G401.6 (cell line): ENCODE results near the gene SIRT5.

Source experiments
- FAIRE-seq: peaks from 2 replicates; lab custom pipeline; 2012; peaks lifted over from hg19 to GRCh38; lab: Jason Lieb, UNC

Gene SIRT5

DNA sequence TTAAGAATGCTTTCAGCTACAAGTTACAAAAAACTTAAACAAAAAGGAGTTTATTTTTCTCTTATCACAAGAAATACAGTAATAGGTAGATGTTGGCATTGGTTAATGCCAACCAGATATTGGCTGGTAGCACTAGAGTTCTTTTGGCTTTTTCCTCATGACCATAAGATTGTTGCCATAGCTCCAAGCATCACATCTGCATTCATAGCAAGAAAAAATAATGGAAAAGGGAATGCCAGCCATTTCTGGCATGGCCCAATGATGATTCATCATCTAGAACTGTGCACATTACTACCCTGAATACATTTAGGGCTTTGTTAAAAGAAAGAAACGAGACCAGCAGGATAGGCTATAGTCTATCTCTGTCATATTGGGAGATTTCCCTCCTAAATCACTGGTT, 20.8 kb upstream of the SIRT5 start:
- no peak for FAIRE-seq

DNA sequence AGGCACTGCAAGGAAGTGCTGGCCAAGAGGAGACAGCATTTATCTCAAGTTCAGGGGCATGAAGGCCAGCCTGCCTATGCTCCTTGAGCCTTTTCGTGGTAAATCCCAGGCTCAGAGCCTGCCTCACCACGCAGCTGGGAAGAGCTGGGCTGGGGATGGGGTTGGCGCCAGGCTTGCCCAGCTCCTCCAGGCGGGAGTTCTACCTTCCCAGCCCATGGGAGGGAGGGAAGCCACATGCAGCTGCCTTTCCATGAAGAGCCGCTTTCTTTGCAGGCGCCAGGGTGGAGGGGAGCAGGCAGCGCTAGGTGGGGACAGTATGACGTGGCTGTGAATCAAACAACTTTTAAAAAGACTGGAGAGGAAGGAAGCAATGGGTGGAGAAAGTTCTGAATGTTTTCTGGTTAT, 19.5 kb upstream of the SIRT5 start:
- FAIRE-seq, result no peak

DNA sequence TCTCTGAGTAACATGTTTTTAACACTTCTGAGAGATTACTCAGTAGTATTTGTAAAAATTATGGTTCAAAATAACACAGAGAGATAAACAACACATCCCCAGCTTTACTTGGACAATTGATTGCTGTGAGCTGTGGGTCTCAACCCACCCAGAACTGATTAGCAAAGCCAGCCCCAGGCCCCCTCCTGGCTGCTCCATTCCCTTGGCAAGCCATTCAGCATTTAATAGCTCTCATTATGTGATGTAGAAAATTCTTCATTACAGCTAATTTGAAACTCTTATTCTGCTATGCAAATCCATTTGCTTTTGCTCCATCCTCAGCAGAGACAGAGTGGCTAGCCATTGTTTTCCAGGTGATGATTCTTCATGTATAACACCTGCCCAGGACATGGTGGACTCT, 16.6 kb upstream of the SIRT5 start:
- no peak for FAIRE-seq

DNA sequence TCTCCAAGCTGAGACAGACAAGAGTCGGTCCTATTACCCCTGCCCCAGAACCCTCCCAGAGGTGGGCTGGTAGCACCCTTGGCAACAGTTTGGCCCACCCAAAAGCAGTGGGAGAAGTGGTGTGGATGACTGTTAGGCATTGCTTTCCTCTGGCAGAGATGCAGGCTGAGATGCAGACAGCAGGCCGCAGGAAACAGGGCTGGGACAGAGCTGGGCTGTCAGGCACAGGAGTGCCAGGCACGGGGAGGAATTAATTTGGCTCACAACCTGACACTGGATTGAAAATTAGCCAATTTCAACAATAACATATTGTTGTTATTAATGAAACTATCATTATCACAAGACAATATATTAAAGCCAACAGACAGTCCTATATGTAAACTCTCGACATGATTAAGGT, 15.7 kb upstream of the SIRT5 start:
- FAIRE-seq, result no peak

DNA sequence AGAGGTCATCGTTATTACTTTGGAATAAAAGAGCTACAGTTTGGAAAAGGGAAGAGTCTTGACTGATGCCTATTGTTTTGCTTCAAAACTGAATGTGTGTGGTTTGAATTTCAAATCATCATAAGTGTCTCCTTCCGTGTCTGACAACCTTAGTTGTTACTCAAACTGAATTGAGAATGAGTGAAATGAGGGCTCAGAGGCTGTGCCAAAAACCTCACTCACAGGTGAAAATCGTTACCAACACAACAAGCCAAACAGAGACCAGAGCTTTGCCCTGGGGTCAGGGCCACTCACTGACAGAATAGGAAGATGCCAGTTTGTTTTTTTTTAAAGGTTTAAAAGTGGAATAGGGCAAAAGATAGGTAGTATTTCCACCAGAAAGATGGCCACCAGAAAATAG, 15.2 kb upstream of the SIRT5 start:
- no peak for FAIRE-seq

DNA sequence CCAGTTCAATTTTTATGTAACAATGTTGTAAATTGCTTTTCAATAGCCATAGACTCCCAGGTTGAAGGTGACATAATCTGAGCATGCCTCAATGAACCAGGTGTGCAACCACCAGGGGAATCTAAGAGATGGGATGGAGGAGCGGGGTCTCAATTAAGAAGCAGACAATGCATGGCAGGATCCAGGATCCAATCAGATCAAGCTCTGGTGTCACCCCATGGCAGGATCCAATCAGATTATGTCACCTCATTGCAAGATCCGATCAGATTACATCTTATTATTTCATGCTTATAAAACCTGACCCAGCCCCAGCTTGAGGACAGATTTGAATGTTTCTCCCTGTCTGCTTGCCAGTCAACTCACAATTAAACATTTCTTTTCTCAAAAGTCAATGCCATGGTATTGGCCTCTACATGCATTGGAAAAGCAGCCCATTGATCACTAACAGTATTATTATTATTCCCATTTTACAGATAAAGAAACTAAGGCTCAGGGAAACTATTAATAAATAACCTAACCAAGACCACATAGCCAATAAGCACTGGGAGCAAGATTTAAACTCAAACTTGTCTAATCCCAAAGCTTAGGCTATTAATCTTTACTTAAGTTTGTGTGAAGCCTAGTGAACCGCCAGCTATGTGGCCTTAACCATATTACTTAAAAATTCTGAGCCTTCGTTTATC, 14.3 kb upstream of the SIRT5 start:
- FAIRE-seq, result no peak

DNA sequence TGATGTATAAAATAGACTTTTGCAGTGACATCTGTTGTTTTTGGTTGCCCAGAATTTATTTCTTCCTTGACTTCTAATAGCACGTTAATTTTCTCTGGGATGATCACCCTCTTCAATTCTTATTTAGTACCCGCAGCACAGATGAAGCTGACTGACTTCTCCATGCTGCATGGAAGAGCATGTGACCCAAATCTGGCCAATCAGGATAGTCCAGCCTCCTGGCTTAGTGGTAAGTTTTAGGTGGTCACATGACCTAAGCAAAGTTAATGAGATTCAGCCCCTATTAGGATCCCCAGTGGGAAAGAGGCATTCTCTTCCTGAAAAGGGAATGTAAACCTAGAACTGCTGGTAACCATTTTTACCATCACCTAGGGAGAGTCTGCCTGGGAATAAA, 13.8 kb upstream of the SIRT5 start:
- no peak for FAIRE-seq

DNA sequence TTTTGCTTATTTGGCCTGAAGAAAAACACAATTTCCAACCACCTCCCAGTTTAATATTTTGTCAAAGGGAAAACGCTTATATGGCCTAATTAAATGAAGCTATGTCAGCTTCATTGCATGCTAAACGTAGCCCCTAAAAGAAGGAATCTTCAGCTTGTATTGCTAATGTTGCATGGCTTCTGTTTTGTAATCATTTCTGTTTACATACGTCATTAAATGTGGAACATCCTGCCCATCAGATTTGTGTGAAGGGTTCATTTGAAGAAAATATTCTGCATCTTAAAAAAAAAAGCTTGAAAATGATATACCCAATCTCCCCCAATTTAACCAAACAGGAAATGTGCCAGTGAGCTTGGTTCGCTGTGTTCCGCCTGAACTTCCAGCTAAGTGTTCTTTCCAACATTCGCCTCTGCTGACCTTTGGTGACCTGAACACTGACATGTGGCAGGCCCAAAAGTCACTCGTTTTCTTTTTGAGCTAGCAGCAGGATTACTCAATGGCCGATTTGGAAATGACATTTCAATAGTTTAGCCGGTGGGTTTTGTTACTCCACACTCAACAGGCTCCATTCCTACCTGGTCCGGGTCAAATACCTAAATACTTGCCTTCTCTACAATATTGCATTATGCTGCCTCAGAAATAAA, 12.7 kb upstream of the SIRT5 start:
- no peak for FAIRE-seq

DNA sequence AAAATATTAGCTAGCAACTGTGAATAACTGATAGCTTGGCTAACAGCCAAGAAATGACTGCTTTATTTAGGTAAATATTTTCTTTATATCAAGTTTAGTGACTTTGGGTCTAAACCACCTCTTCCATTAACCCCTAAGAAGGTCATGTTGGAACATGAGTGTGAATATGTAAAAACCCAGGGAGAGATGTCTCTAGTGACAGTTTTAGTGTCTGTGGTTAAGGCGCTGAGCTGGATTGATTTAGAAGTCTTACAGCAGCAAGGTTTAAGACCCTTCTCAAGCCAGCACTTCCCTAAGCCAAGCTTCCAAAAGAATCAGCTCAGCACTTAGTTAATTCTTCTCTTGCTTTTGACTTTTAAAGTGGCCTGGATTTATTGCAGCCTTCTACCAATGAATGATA, 11.4 kb upstream of the SIRT5 start:
- FAIRE-seq, result no peak

DNA sequence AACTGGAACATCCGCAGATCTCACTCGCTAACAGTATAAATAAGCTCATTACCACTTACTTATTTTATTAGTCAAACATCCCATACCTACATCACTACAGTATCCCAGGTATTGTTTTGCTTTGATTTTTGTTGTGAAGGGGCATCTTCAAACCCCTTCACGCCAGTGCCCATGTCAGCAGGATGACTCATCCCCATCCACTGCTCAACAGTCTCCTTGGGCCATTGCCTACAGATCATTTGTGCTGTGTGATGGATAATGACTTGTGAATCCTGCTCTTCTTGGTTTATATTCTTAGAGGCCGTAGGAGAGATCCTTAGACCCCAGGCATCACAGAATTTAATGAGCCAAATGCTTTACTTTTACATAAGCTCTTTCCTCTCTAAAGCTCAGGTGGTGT, 8.5 kb upstream of the SIRT5 start:
- FAIRE-seq, result no peak

DNA sequence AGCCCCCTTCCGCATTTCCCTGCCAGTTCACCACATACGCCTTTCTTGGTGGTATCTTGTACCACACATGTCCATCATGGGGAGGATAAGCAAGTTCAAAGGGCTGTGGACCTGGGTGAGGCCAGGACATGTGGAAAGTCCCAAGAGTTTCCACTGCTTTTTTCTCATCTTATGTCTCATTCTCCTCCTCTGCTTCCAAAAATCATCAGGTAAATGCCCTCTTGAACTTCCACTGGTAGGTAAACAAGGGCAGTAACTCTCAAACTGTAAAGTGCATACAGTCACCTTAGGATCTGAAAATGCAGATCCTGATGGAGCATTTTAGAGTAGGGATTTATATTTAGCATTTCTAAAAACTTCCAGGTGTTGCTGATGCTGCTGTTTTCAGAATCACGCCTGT, 7.9 kb upstream of the SIRT5 start:
- no peak for FAIRE-seq

DNA sequence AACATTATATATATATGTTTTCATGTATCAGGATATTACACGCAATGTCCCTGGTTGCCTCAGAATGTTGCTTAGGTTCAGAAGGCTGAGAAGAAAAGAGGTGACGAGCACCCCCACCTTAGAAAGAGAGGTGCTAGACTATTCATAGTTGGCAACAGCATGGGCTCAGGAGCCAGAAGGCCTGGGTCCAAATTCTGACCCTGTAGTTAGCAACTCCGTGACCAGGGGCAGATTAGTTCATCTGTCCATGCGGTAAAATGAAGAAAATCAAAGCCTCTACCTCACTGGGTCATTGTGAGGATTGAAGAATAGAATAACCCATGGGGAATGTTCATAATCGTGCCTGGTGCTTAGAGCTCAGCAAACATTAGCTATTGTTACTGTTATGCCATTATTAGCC, 5.4 kb upstream of the SIRT5 start:
- FAIRE-seq, result no peak

DNA sequence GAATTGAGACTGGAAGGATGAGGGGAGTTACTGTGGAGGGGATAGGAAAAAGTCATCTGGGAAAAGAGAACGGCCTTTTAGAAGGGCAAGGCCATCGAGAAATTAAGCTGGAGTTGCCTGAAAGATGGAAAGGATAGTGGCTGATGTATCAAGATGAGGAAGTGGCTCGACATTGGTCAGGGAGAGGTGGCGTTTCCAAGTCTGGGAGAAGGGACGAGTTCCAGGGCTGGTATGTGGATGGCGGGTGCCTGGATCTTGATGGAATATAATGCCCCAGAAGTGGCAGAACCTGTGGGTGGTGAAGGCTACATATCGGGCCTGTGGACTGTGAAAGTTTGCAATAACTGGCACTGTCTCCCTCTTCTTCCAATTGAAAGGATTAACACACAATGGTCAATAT, 2.2 kb upstream of the SIRT5 start:
- FAIRE-seq, result no peak

DNA sequence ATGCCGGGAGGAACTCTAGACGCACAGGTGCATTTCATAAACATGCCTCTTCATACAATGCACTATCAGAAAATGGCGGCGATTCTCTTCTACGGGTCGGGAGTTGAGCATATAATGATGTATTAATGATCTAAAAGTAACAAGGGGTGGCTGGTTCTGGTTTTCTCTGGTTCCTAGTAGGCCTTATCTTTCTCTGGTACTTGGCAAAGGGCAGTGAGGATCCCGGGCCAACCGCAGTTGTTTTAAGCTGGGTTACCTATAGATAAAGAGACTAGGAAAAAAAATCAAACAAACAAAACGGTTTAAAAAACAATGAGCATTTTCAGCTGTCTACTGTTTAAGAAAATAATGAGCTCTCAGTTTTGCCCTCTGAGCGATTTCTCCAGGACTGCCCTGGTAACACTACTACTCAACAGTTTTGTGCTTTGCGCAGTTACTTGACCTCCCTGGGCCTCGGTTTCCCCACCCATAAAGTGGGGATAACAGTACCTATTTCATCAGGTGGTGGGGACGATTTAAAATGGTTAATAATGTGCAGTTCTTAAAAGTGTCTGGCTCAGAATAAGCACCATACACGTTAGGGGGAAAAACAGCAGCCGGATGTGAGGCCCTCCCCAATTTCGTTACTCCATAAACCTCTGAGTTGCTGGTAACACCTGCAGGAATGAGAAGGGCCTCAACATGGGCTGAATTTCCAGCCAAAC, 1.3 kb upstream of the SIRT5 start:
- no peak for FAIRE-seq

DNA sequence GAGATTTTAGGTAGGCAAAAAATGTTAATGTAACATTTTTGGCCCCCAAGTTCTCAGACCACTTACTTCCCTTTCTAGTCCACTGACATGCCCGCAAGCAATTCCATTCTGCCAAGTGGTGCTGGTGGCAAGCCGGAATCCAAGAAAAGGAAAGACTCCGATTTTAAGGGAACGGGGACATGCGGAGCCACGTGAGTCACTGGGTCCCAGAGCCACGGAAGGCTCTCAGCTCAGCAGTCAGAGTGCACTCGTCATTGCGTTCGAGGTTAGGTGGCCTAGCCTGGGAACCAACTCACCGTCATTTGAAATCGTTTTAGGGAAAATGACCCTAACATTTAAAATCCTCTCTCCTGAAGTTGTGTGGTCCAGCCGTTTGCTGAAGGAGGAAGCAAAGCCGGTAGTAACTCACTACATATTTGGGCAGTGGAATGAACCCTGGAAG, 711 bp upstream of the SIRT5 start:
- FAIRE-seq, result no peak

DNA sequence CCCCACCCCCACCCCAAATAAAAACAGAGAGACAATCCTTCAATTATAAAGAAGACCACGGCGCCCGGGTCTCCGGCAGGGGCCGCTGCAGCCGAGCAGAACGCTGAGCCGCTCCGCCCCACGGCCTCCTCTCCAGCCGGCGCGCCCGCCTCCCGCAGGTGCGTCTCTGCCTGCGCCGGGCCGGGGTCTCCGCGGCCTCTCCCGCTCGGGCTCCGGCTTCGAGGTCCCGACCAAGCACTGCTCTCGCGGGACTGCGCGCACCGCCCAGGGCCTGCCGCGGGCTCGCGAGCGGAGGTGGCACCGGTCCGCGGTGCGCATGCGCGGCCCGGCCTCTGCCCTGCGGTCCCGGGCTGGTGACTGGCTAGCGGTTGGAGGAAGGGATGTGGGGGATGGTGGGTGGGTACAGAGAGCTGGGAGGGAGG, 241 bp upstream of the SIRT5 start:
- no peak for FAIRE-seq

DNA sequence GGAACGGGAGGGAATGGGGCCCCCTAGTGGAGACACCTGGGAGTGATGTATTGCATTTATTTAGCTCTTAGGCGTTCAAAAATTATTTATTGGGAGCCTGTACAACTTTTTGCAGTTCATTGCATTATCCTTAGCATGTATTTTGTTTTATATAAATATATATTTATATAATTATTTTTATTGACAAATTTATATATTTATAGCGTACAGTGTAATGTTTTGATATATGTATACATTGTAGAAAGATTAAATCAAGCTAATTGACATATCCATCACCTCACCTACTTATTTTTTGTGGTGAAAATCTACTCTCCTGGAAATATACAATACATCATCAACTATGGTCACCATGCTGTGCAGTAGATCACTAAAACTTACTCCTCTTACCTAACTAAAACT, 975 bp downstream of the SIRT5 start:
- FAIRE-seq, result no peak

DNA sequence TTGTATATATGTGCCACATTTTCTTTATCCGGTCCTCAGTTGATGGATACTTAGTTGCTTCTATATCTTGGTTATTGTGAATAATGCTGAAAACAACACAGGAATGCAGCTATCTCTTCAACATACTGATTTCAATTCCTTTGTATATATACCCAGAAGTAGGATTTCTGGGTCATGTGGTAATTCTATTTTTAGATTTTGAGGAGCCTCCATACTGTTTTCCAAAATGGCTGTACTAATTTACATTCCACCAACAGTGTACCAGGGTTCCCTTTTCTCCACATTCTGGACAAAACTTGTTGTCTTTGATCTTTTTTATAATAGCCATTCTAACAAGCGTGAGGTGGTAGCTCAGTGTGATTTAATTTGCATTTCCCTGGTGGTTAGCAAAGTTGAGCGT, 1.6 kb downstream of the SIRT5 start:
- no peak for FAIRE-seq

DNA sequence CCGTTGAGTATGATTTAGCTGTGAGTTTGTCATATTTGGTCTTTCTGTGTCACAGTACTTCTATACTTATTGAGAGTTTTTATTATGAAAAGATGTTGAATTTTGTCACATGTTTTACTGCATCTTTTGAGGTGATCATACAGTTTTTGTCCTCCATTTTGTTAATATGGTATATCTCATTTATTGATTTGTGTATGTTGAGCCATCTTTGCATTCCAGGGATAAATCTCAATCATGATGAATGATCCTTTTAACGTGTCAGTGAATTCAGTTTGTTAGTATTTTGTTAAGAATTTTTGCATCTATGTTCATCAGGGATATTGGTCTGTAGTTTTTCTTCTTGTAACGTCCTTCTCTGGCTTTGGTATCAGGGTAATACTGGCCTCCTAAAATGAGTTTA, 3.5 kb downstream of the SIRT5 start:
- FAIRE-seq, result no peak

DNA sequence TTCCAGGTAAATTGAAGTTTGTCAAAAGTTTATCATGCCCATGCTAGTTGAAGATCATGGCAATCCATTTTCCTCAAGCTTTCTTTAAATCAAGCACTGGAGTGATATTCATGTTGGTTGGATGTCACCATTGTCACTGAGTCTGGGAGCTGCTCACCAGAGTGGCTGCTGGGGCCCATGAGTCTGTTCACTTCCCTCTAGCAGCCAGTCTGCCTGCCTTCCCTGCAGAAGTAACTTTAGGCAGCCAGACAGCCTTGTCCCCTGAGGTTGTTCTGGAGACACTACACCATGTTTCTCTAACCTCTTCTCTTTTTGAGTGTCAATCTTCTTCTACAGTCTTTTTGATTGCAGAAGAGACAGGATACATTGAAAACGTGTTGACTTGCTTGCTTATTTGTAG, 5.5 kb downstream of the SIRT5 start:
- FAIRE-seq, result no peak

DNA sequence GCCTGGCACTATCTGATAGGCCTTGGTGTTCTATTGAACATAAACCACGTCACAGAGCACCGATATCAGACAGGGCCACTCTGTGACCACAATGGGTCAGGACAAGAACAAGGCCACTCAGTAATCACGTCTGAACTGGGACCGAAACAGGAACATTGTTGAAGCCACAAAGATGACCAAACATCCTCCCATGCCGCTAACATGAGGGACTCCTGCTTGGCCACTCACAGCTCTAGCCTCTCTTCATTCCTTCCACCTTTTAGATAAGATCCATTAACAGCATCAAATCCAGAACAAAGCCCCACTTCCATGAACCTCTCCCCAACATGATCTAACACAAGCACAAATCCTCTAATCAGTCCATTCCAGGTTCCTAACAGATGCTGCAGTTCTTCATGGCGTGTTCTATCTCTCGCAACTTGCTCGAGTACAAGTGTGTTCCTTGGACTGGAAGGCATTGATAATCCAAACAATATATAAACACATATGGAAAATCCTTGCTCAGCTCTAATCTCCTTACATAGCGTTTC, 7.4 kb downstream of the SIRT5 start:
- FAIRE-seq, result no peak

DNA sequence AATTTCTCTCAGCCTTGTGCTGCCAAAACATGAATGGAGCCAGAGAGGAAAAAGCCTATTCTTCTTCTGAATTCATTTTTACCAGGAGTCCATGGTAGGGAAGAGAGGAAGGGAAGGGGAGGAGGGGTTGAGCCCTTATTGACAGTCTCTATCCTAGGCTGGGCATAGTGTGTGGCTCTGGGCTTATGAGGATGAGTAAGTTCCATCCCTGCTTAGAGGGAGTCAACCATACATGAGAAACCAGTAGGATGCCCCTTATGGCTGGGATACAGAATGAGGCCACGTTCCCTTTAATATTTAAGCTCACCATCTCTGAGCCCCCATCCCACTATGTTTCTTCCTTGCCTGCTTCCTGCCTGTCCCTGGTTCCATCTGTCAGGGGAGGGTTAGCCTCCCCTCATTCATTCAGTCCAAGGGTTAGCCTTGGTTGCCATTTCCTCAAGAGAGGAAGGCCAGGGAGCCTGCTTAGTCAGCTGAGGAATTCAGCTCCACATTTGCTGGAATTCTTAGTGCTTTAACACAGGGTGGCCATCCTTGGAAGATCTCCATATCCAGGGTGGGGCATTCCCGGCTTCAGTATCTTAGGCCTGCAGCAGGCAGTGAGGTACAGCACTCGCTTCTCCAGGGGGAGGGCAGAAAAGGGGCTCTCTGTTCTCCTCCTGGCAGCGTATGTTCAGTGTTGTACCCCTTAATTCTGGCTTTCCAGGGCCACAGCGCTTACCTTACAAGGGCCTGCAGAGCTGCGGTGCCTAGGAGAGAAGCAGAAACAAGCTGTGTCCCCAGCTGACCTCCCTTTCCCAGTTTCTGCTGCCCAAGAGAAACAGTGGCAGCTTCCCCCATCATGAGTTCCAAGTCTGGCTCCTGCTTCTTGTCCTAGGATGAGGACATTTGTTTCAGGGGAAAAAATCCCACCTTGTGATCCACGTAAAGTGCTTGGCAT, 12.5 kb downstream of the SIRT5 start:
- no peak for FAIRE-seq
